ENCODE measurements around the gene MYH13. TPM values are rescaled to one million over a fixed set of nuclear protein-coding genes. Genes with fewer than 3 reads are reported as not detected.

Gene MYH13
- not detected in 2 replicates for total RNA-seq

GRCh38 chr17:10372906-10373305, at the start of gene MYH13:
TSS of gene MYH13 (minus strand) at chr17:10373006. CDS start at chr17:10364530, 8,476 bp downstream.

GRCh38 chr17:10421900-10422542, 49.2 kb upstream of the MYH13 start, which contains the start of gene MYH8:
TSS of gene MYH8 (minus strand) at chr17:10421950. CDS start at chr17:10420227, 1,723 bp downstream.

Other genes with a start within 250 kb of the MYH13 start
- gene GAS7, start 174.4 kb downstream of the MYH13 start, total RNA-seq, result 11.2 and 15.8 TPM in 2 replicates
- gene MYH8, start 48.9 kb upstream of the MYH13 start, total RNA-seq, result not detected in 2 replicates
- not detected in 2 replicates for gene MYH4, start 96.6 kb upstream of the MYH13 start, total RNA-seq
- gene MYH1, start 145.5 kb upstream of the MYH13 start, total RNA-seq, result not detected in 2 replicates
- gene MYH2, start 176.7 kb upstream of the MYH13 start, total RNA-seq, result not detected in 2 replicates